ENCODE measurements around the gene DTX2.
A peak's percentile ranks its signal among the peaks of the same experiment; 100 is the strongest.
"Not testable (repeated sequence)": the region's sequence is repeated elsewhere in the genome, so short reads cannot be mapped to it uniquely, and the experiment has no call there.

DTX2 gene

DNA sequence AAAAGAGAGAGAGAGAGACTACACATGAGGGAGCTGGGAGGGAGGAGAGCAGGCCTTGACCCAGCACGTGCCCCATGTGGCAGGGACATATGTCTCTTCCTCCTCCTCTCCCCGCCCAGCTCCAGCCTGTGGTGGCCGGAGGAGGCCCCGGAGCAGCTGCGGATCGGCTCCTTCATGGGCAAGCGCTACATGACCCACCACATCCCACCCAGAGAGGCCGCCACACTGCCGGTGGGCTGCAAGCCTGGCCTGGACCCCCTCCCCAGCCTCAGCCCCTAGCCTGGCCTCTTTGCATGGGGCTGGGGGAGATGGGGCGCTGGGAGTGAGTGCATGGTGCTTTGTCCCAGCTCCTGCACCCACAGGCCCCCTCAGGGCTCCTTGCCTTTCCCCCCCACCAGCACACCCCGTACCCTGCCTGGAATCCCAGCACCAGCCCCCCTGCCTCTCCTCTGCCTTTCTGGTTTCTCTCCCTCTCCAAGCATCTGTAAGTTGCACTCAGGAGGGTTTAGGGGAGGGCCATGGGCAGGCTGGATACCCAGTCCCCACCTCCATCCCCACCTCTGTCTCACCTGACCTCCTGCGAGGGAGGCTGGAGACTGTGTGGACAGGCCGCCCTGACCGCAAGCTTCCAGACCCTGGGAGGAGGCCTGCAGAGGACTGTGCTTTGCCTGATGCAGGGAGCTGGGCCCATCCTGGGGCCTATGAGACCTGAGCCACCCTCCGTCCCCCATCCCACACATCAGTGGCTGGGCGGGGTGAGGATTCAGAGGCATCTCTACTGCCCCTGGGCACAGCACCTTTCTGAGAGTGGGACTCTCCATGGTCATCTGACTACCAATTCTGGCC is 53.6 kb downstream of the DTX2 start:
- no peaks in the 10 kb centered on the region for H3K27me3 ChIP-seq (ENCODE audit: insufficient read depth, low read length)
- H3K27ac ChIP-seq (ENCODE audit: low read depth, low read length): no peak overlapping the region
- H3K9ac ChIP-seq (ENCODE audit: low read length): no peak overlapping the region
- H4K12ac ChIP-seq (ENCODE audit: low read depth, low read length): no peak overlapping the region
- no peak overlapping the region for H2AK5ac ChIP-seq (ENCODE audit: low read length)
- H4K91ac ChIP-seq (ENCODE audit: low read depth, low read length): peak overlapping the region; percentile 11
- no peaks in the 10 kb centered on the region for H3K36me3 ChIP-seq (ENCODE audit: control insufficient read depth in 1 of 2, insufficient read depth in 2 of 2, low read length in 2 of 2)
- H3K79me2 ChIP-seq (ENCODE audit: control insufficient read depth, insufficient read depth, low read length, poor library complexity): no peaks in the 10 kb centered on the region
- no peak overlapping the region for H2BK5ac ChIP-seq (ENCODE audit: low read depth, low read length, poor library complexity)
- H2BK12ac ChIP-seq (ENCODE audit: low read length): no peak overlapping the region
- no CpG with 5 or more reads among the region's 16 CpGs for WGBS (ENCODE audit: extremely low coverage, insufficient coverage, insufficient read length)
- H3K79me1 ChIP-seq (ENCODE audit: low read length): peaks cover 2% of the 10 kb centered on the region
- no peaks in the 10 kb centered on the region for H3K9me3 ChIP-seq (ENCODE audit: insufficient read depth, low read depth, low read length)
- peak overlapping the region; percentile 44 for H3K14ac ChIP-seq (ENCODE audit: low read length)
- no peak overlapping the region for H3K23ac ChIP-seq (ENCODE audit: low read length)
- peak overlapping the region; percentile 50 for H2AFZ ChIP-seq (ENCODE audit: insufficient read depth, low read length, poor library complexity)
- H3K4me3 ChIP-seq (ENCODE audit: low read depth, low read length): no peak overlapping the region
- H3K4me2 ChIP-seq (ENCODE audit: low read length): no peak overlapping the region
- H3K4me1 ChIP-seq (ENCODE audit: control insufficient read depth in 1 of 2, insufficient read depth in 2 of 2, low read length in 2 of 2): peaks cover 10% of the 10 kb centered on the region in 2 experiments
- no peak overlapping the region for H4K8ac ChIP-seq (ENCODE audit: low read depth, low read length)
- DNase-seq: no peak
- no peak overlapping the region for H2BK120ac ChIP-seq (ENCODE audit: insufficient read depth, low read length, poor library complexity)
- no peak overlapping the region for H3K4ac ChIP-seq (ENCODE audit: low read depth, low read length)
- H3K18ac ChIP-seq (ENCODE audit: low read length): no peak overlapping the region

DNA sequence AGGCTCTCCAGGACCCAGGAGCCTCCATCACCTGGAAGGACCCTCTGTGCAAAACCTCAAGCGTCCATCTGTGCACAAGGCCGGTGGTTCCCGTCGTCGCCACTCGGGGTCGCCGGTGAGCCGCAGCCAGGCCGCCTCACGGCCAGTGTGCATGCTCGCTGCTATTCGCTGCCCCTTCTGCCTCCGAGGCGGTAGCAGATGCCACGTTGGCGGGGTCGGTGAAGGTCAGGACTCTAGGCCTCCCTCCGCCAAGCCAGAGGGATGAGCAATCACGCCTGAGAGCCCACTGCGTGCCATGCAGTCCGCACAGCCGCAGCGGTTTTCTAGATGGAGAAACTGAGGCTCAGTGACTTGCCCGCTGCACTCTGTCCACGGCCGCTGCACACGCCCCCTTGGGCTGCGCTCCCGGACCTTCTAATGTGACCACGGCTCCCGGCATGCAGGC is 54.5 kb downstream of the DTX2 start:
- no peak overlapping the region for H2BK5ac ChIP-seq (ENCODE audit: low read depth, low read length, poor library complexity)
- WGBS (ENCODE audit: extremely low coverage, insufficient coverage, insufficient read length): no CpG with 5 or more reads among the region's 32 CpGs
- no peak overlapping the region for H2AFZ ChIP-seq (ENCODE audit: insufficient read depth, low read length, poor library complexity)
- no peak overlapping the region for H4K8ac ChIP-seq (ENCODE audit: low read depth, low read length)
- H3K18ac ChIP-seq (ENCODE audit: low read length): no peak overlapping the region
- peaks cover 2% of the 10 kb centered on the region for H3K79me1 ChIP-seq (ENCODE audit: low read length)
- no peak for DNase-seq
- H4K91ac ChIP-seq (ENCODE audit: low read depth, low read length): no peak overlapping the region
- no peak overlapping the region for H4K12ac ChIP-seq (ENCODE audit: low read depth, low read length)
- H3K4me1 ChIP-seq (ENCODE audit: control insufficient read depth in 1 of 2, insufficient read depth in 2 of 2, low read length in 2 of 2): peaks cover 4 to 5% of the 10 kb centered on the region in 2 experiments
- H3K79me2 ChIP-seq (ENCODE audit: control insufficient read depth, insufficient read depth, low read length, poor library complexity): no peaks in the 10 kb centered on the region
- no peaks in the 10 kb centered on the region for H3K36me3 ChIP-seq (ENCODE audit: control insufficient read depth in 1 of 2, insufficient read depth in 2 of 2, low read length in 2 of 2)
- H3K4ac ChIP-seq (ENCODE audit: low read depth, low read length): no peak overlapping the region
- H3K14ac ChIP-seq (ENCODE audit: low read length): no peak overlapping the region
- H3K27me3 ChIP-seq (ENCODE audit: insufficient read depth, low read length): no peaks in the 10 kb centered on the region
- H3K23ac ChIP-seq (ENCODE audit: low read length): no peak overlapping the region
- no peak overlapping the region for H3K9ac ChIP-seq (ENCODE audit: low read length)
- no peak overlapping the region for H3K4me3 ChIP-seq (ENCODE audit: low read depth, low read length)
- no peaks in the 10 kb centered on the region for H3K9me3 ChIP-seq (ENCODE audit: insufficient read depth, low read depth, low read length)
- H2AK5ac ChIP-seq (ENCODE audit: low read length): no peak overlapping the region
- H2BK120ac ChIP-seq (ENCODE audit: insufficient read depth, low read length, poor library complexity): no peak overlapping the region
- no peak overlapping the region for H3K27ac ChIP-seq (ENCODE audit: low read depth, low read length)
- H2BK12ac ChIP-seq (ENCODE audit: low read length): no peak overlapping the region
- no peak overlapping the region for H3K4me2 ChIP-seq (ENCODE audit: low read length)

DNA sequence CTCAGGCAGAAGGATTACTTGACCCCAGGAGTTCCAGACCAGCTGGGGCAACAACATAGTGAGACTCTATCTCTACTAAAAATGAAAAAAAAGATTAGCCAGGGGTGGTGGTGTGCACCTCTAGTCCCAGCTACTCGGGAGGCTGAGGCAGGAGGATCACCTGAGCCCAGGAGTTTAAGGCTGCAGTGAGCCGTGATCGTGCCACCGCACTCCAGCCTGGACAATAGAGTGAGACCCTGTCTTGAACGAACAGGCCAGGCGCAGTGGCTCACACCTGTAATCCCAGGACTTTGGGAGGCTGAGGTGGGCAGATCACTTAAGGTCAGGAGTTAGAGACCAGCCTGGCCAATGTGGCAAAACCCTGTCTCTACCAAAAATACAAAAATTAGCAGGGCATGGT is 55.4 kb downstream of the DTX2 start:
- not testable (repeated sequence) for H4K8ac ChIP-seq (ENCODE audit: low read depth, low read length); H2BK120ac ChIP-seq (ENCODE audit: insufficient read depth, low read length, poor library complexity); H3K27ac ChIP-seq (ENCODE audit: low read depth, low read length); H3K4ac ChIP-seq (ENCODE audit: low read depth, low read length); H3K79me1 ChIP-seq (ENCODE audit: low read length); H4K91ac ChIP-seq (ENCODE audit: low read depth, low read length); H3K18ac ChIP-seq (ENCODE audit: low read length); H3K36me3 ChIP-seq (ENCODE audit: control insufficient read depth in 1 of 2, insufficient read depth in 2 of 2, low read length in 2 of 2); H3K4me1 ChIP-seq (ENCODE audit: control insufficient read depth in 1 of 2, insufficient read depth in 2 of 2, low read length in 2 of 2); H4K12ac ChIP-seq (ENCODE audit: low read depth, low read length); H2AFZ ChIP-seq (ENCODE audit: insufficient read depth, low read length, poor library complexity); H3K9ac ChIP-seq (ENCODE audit: low read length); H2AK5ac ChIP-seq (ENCODE audit: low read length); H3K14ac ChIP-seq (ENCODE audit: low read length); H3K4me2 ChIP-seq (ENCODE audit: low read length); H2BK5ac ChIP-seq (ENCODE audit: low read depth, low read length, poor library complexity); H3K27me3 ChIP-seq (ENCODE audit: insufficient read depth, low read length); H3K79me2 ChIP-seq (ENCODE audit: control insufficient read depth, insufficient read depth, low read length, poor library complexity); H3K9me3 ChIP-seq (ENCODE audit: insufficient read depth, low read depth, low read length); H3K4me3 ChIP-seq (ENCODE audit: low read depth, low read length); DNase-seq; H2BK12ac ChIP-seq (ENCODE audit: low read length); H3K23ac ChIP-seq (ENCODE audit: low read length)
- WGBS (ENCODE audit: extremely low coverage, insufficient coverage, insufficient read length): no CpG with 5 or more reads among the region's 6 CpGs

DNA sequence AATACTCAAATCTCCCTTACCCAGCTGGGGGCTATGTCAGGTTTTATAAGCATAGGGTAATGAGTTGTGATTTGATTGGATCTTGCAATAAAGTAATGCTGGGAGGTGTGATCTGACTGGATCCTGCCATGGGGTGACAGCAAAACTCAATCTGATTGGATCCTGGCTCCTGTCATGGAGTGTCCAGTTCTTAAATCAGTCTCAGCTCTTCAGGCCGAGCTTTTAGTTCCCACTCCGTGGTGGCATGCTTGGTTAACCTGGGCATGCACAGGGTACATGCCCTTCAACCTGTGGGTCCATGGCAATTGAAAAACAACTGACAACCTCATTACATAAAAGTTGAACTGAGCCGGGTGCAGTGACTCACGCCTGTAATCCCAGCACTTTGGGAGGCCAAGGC is 64.7 kb downstream of the DTX2 start:
- H3K9me3 ChIP-seq (ENCODE audit: insufficient read depth, low read depth, low read length); H3K36me3 ChIP-seq (ENCODE audit: control insufficient read depth in 1 of 2, insufficient read depth in 2 of 2, low read length in 2 of 2); H2BK5ac ChIP-seq (ENCODE audit: low read depth, low read length, poor library complexity); H4K8ac ChIP-seq (ENCODE audit: low read depth, low read length); H4K91ac ChIP-seq (ENCODE audit: low read depth, low read length); H3K27me3 ChIP-seq (ENCODE audit: insufficient read depth, low read length); H3K14ac ChIP-seq (ENCODE audit: low read length); H3K79me1 ChIP-seq (ENCODE audit: low read length); DNase-seq; H3K18ac ChIP-seq (ENCODE audit: low read length); H2BK12ac ChIP-seq (ENCODE audit: low read length); H3K23ac ChIP-seq (ENCODE audit: low read length); H3K4me2 ChIP-seq (ENCODE audit: low read length); H3K4me3 ChIP-seq (ENCODE audit: low read depth, low read length); H3K4me1 ChIP-seq (ENCODE audit: control insufficient read depth in 1 of 2, insufficient read depth in 2 of 2, low read length in 2 of 2); H3K27ac ChIP-seq (ENCODE audit: low read depth, low read length); H2AFZ ChIP-seq (ENCODE audit: insufficient read depth, low read length, poor library complexity); H4K12ac ChIP-seq (ENCODE audit: low read depth, low read length); H3K9ac ChIP-seq (ENCODE audit: low read length); H2BK120ac ChIP-seq (ENCODE audit: insufficient read depth, low read length, poor library complexity); H2AK5ac ChIP-seq (ENCODE audit: low read length); H3K4ac ChIP-seq (ENCODE audit: low read depth, low read length); H3K79me2 ChIP-seq (ENCODE audit: control insufficient read depth, insufficient read depth, low read length, poor library complexity): not testable (repeated sequence)
- WGBS (ENCODE audit: extremely low coverage, insufficient coverage, insufficient read length): no CpG with 5 or more reads among the region's 4 CpGs
